Measurements from ENCODE around the gene ENG.

The ENG gene

GRCh38 chr9:127895811-127896210 is 41.4 kb upstream of the ENG start:
- Histone ChIP-seq H3K9me3 (ENCODE audit: insufficient read depth, low read length, severe bottlenecking) (peaks cover 21% of the 10 kb centered on the region), H3K79me2 (ENCODE audit: insufficient read depth, low read length) (0 out of 2 replicates have a peak, but pooled peaks cover 2% of the 10 kb centered on the region), H3K4me1 (ENCODE audit: insufficient read depth, low read length) (peaks cover 21% of the 10 kb centered on the region), H4K20me1 (ENCODE audit: insufficient read depth, low read length) (no peaks in the 10 kb centered on the region), H3K27me3 (ENCODE audit: insufficient read depth, low read length, poor library complexity) (no peaks in the 10 kb centered on the region), H3K4me2 (ENCODE audit: insufficient read depth, low read length) (no peak overlapping the region), H3K27ac (ENCODE audit: low read length) (no peak overlapping the region), H3K36me3 (ENCODE audit: insufficient read depth, low read length) (peaks cover 47% of the 10 kb centered on the region), H3K9ac (ENCODE audit: low read depth, low read length) (no peak overlapping the region), H3K4me3 (ENCODE audit: low read depth in 1 of 2, low read length in 2 of 2) (no peak overlapping the region), H2AFZ (ENCODE audit: low read depth, low read length) (no peak overlapping the region)
- no peak for TF ChIP-seq CTCF (IDR thresholded peaks at IDR 0.05; ENCODE audit: borderline replicate concordance, extremely low read depth, low read length, poor library complexity, severe bottlenecking)
- no peak for TF ChIP-seq EZH2 (IDR thresholded peaks at IDR 0.05; ENCODE audit: borderline replicate concordance, low read depth, low read length, severe bottlenecking)
- DNase-seq = no peak
- no peak for ATAC-seq (ENCODE audit: insufficient read depth, low read depth)

GRCh38 chr9:127893392-127893791 is 38.9 kb upstream of the ENG start:
- H4K20me1 ChIP-seq (ENCODE audit: insufficient read depth, low read length) = no peaks in the 10 kb centered on the region
- TF ChIP-seq CTCF (IDR thresholded peaks at IDR 0.05; ENCODE audit: borderline replicate concordance, extremely low read depth, low read length, poor library complexity, severe bottlenecking) (no peak), EZH2 (IDR thresholded peaks at IDR 0.05; ENCODE audit: borderline replicate concordance, low read depth, low read length, severe bottlenecking) (no peak)
- peaks cover 7% of the 10 kb centered on the region for H3K4me1 ChIP-seq (ENCODE audit: insufficient read depth, low read length)
- H3K4me3 ChIP-seq (ENCODE audit: low read depth in 1 of 2, low read length in 2 of 2) = no peak overlapping the region
- H3K79me2 ChIP-seq (ENCODE audit: insufficient read depth, low read length) = 0 out of 2 replicates have a peak, but pooled peaks cover under 1% of the 10 kb centered on the region
- H3K9me3 ChIP-seq (ENCODE audit: insufficient read depth, low read length, severe bottlenecking) = peaks cover 21% of the 10 kb centered on the region
- H3K27me3 ChIP-seq (ENCODE audit: insufficient read depth, low read length, poor library complexity) = no peaks in the 10 kb centered on the region
- ATAC-seq (ENCODE audit: insufficient read depth, low read depth) (no peak), DNase-seq (no peak)
- no peak overlapping the region for H3K4me2 ChIP-seq (ENCODE audit: insufficient read depth, low read length)
- no peak overlapping the region for H2AFZ ChIP-seq (ENCODE audit: low read depth, low read length)
- no peak overlapping the region for H3K9ac ChIP-seq (ENCODE audit: low read depth, low read length)
- peaks cover 56% of the 10 kb centered on the region for H3K36me3 ChIP-seq (ENCODE audit: insufficient read depth, low read length)
- H3K27ac ChIP-seq (ENCODE audit: low read length) = no peak overlapping the region

DNA sequence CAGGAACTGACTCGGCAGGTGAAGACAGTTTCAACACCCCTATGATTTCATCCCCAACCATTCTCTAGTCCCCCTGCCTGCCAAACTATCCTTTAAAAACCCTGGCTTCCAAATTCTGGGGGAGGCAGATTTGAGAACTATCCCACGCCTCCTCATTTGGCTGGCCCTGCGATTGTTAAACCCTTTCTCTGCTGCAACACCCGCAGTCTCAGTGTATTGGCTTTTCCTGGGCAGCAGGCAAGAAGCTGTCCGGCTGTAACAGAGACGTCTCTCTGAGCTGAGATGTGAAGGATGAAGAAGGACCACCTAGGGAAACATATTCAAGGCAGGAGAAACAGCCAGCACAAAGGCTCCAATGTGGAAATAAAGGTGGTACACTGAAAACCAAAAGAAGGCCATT is 38.4 kb upstream of the ENG start:
- Histone ChIP-seq H3K79me2 (ENCODE audit: insufficient read depth, low read length) (no peaks in the 10 kb centered on the region), H3K27me3 (ENCODE audit: insufficient read depth, low read length, poor library complexity) (no peaks in the 10 kb centered on the region), H4K20me1 (ENCODE audit: insufficient read depth, low read length) (no peaks in the 10 kb centered on the region), H3K4me2 (ENCODE audit: insufficient read depth, low read length) (no peak overlapping the region), H3K9me3 (ENCODE audit: insufficient read depth, low read length, severe bottlenecking) (peaks cover 21% of the 10 kb centered on the region), H3K9ac (ENCODE audit: low read depth, low read length) (no peak overlapping the region), H2AFZ (ENCODE audit: low read depth, low read length) (no peak overlapping the region), H3K36me3 (ENCODE audit: insufficient read depth, low read length) (peaks cover 57% of the 10 kb centered on the region), H3K27ac (ENCODE audit: low read length) (no peak overlapping the region), H3K4me1 (ENCODE audit: insufficient read depth, low read length) (peaks cover 3% of the 10 kb centered on the region), H3K4me3 (ENCODE audit: low read depth in 1 of 2, low read length in 2 of 2) (no peak overlapping the region)
- no peak for ATAC-seq (ENCODE audit: insufficient read depth, low read depth)
- TF ChIP-seq EZH2 (IDR thresholded peaks at IDR 0.05; ENCODE audit: borderline replicate concordance, low read depth, low read length, severe bottlenecking) = no peak
- TF ChIP-seq CTCF (IDR thresholded peaks at IDR 0.05; ENCODE audit: borderline replicate concordance, extremely low read depth, low read length, poor library complexity, severe bottlenecking) = no peak
- no peak for DNase-seq

DNA sequence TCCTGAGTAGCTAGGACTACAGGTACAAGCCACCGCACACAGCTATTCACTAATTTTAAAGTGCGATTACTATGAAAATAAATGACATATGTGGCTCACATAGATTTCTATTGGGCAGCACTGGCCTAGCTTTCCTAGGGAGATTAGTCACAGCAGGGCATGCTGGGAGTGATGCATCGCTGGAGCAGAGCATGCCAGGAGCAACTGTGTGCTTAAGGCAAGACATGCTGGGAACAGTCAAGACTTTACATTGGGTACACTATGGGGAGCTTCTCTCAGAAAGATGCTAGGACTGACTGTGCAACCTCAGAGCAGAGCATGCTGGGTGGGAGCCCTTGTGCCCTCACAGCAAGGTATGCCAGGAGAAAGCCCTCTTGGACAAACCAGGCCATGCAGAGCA is 35.6 kb upstream of the ENG start:
- ATAC-seq (ENCODE audit: insufficient read depth, low read depth) (no peak), DNase-seq (no peak)
- no peak overlapping the region for H2AFZ ChIP-seq (ENCODE audit: low read depth, low read length)
- no peak overlapping the region for H3K4me3 ChIP-seq (ENCODE audit: low read depth in 1 of 2, low read length in 2 of 2)
- no peaks in the 10 kb centered on the region for H3K27me3 ChIP-seq (ENCODE audit: insufficient read depth, low read length, poor library complexity)
- H4K20me1 ChIP-seq (ENCODE audit: insufficient read depth, low read length) = no peaks in the 10 kb centered on the region
- no peaks in the 10 kb centered on the region for H3K4me1 ChIP-seq (ENCODE audit: insufficient read depth, low read length)
- peaks cover 50% of the 10 kb centered on the region for H3K36me3 ChIP-seq (ENCODE audit: insufficient read depth, low read length)
- H3K9me3 ChIP-seq (ENCODE audit: insufficient read depth, low read length, severe bottlenecking) = peaks cover 15% of the 10 kb centered on the region
- TF ChIP-seq CTCF (IDR thresholded peaks at IDR 0.05; ENCODE audit: borderline replicate concordance, extremely low read depth, low read length, poor library complexity, severe bottlenecking) (no peak), EZH2 (IDR thresholded peaks at IDR 0.05; ENCODE audit: borderline replicate concordance, low read depth, low read length, severe bottlenecking) (no peak)
- H3K4me2 ChIP-seq (ENCODE audit: insufficient read depth, low read length) = no peak overlapping the region
- no peak overlapping the region for H3K9ac ChIP-seq (ENCODE audit: low read depth, low read length)
- no peaks in the 10 kb centered on the region for H3K79me2 ChIP-seq (ENCODE audit: insufficient read depth, low read length)
- H3K27ac ChIP-seq (ENCODE audit: low read length) = no peak overlapping the region

Data from DND-41 (cell line).